HG03378 (cell line): Measurements from ENCODE around the gene KRTAP5-6.

ENCODE experiments used
- ATAC-seq: cut with Tn5 transposase; IDR thresholded peaks from one replicate; pipeline ENCODE4 v1.9.1; 2021; ENCODE audit warnings: mild to moderate bottlenecking, moderate library complexity; ENCODE audit not compliant: unreplicated experiment

The KRTAP5-6 gene

GRCh38 chr11:1732418-1733008 lies 35.5 kb downstream of the KRTAP5-6 start:
- no peak for ATAC-seq

GRCh38 chr11:1733009-1733715 lies 36.2 kb downstream of the KRTAP5-6 start:
- no peak for ATAC-seq

- no peak for ATAC-seq
Measured at GRCh38 chr11:1733716-1734640, 37.0 kb downstream of the KRTAP5-6 start.

- ATAC-seq, result no peak
Measured at GRCh38 chr11:1734641-1735081, 37.7 kb downstream of the KRTAP5-6 start.

GRCh38 chr11:1735271-1735670 lies 38.3 kb downstream of the KRTAP5-6 start:
- ATAC-seq, result no peak

- ATAC-seq, result no peak
Measured at GRCh38 chr11:1736447-1736992, 39.5 kb downstream of the KRTAP5-6 start.

- ATAC-seq, result no peak
Measured at GRCh38 chr11:1737080-1737757, 40.2 kb downstream of the KRTAP5-6 start.

GRCh38 chr11:1738380-1738779 lies 41.4 kb downstream of the KRTAP5-6 start:
- no peak for ATAC-seq

- no peak for ATAC-seq
Measured at GRCh38 chr11:1739576-1739975, 42.6 kb downstream of the KRTAP5-6 start.

- ATAC-seq, result no peak
Measured at GRCh38 chr11:1740786-1741530, 44.0 kb downstream of the KRTAP5-6 start.

GRCh38 chr11:1741741-1742140 lies 44.7 kb downstream of the KRTAP5-6 start:
- no peak for ATAC-seq

- no peak for ATAC-seq
Measured at GRCh38 chr11:1742371-1742770, 45.4 kb downstream of the KRTAP5-6 start.

GRCh38 chr11:1742869-1743584 lies 46.0 kb downstream of the KRTAP5-6 start:
- no peak for ATAC-seq

- ATAC-seq, result no peak
Measured at GRCh38 chr11:1743585-1744136, 46.7 kb downstream of the KRTAP5-6 start.

GRCh38 chr11:1744137-1744886 lies 47.3 kb downstream of the KRTAP5-6 start:
- ATAC-seq, result no peak

- ATAC-seq, result no peak
Measured at GRCh38 chr11:1744891-1745700, 48.1 kb downstream of the KRTAP5-6 start.

GRCh38 chr11:1745701-1746320 lies 48.8 kb downstream of the KRTAP5-6 start:
- no peak for ATAC-seq
